ENCODE measurements around the gene PNPLA7.

GRCh38 chr9:137448602-137448962 lies 101.6 kb downstream of the PNPLA7 start:
- TF ChIP-seq SOX13 (IDR thresholded peaks at IDR 0.05) (no peak), SOX13 (CRISPR knock-in tag; conservative IDR thresholded peaks at IDR 0.05 in 1 of 2, IDR thresholded peaks at IDR 0.05 in 1 of 2) (no peak), FOXK1 (CRISPR knock-in tag; IDR thresholded peaks at IDR 0.05; ENCODE audit: borderline replicate concordance, low read depth) (no peak), ZC3H4 (CRISPR knock-in tag; IDR thresholded peaks at IDR 0.05; ENCODE audit: borderline replicate concordance) (no peak), HES4 (CRISPR knock-in tag; IDR thresholded peaks at IDR 0.05; ENCODE audit: borderline replicate concordance) (no peak)

Data from HepG2 (cell line).